Activated CD4-positive, alpha-beta T cell treated with anti-CD3 and anti-CD28 coated beads, Interleukin-2, Interleukin-6, amounts not matched to agents 100 ng/mL and 50 ng/mL, durations not matched to agents 16 hours and 8 hours (primary cell): ENCODE results near the gene ZNF468.
A peak's percentile ranks its signal among the peaks of the same experiment; 100 is the strongest.
"Not testable (repeated sequence)": the region's sequence is repeated elsewhere in the genome, so short reads cannot be mapped to it uniquely, and the experiment has no call there.

ENCODE experiments used
- DNase-seq: peaks from one replicate; pipeline ENCODE4 v3.0.0-alpha.2; 2020

Gene ZNF468

DNA sequence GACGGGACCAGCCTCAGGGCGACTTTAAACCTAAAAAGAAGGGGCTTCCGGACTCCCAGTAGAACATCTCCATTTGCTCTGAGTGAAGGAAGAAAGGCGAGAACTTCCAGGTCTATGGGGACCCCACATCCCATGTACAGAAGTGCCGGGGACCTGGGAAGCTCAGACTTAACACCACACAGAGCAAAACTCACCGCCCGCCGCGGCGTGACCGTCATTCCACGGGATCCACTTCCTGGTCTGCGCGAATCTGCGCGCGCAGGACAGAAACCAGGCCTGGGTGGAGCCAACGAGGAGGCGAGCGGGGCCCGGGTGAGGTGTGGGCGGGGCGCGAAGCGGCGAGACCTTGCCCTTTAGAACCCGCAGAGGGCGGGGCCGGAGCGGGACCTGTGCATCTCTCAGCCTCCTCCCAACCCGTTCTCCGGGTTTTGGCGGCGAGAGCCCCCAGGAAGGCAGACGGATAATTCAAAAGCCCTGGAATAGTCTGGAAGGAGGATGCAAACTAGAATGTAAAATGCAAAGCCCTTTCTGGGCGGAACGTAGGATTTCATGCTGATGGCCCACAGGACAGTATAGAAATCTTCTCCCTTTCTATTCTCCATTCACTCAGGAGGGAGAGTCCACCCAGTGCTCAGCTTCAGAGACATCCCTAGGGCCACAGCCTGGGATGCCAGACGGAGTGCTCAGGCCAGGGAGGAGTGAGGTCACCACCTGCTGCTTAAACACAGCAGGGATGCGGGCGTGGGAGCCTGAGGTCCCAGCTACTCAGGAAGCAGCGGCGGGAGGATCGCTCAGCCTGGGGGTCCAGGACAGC lies at the start of gene ZNF468:
ZNF468 (minus strand) TSS at position 242 of the 814 bp plus-strand sequence. CDS start 3,347 bp downstream, outside the sequence.
- peak; percentile 57 for DNase-seq

DNA sequence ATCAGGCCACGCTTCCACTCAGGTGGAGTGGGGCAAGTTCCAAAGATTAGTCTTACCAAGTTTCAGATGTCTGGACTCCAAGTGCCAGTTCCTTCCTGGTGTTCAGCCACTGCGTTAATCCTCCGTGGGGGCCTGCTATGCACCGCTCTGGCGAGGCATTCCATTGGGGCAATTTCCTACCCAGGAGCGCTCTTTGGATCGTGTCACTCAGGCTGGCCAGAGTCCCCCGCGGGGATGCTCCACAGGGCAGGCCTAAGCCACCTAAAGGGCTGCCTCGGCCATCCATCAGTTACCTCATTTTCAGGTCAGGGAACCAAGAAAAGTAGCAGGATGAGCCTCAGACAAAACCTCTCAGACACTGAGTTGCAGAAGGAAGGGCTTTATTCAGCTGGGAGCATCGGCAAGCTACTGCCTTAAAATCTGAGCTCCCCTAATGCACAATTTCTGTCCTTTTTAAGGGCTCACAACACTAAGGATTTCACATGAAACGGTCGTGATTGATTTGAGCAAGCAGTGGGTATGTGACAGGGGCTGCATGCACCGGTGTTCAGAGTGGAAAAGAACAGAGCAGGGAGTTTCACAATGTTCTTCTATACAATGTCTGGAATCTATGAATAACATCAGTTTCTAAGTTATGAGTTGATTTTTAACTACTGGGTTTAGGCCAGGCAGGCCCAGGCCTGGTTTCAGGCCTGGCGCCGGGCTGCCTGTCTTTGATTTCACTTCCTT lies 46.8 kb upstream of the ZNF468 start:
- not testable (repeated sequence) for DNase-seq

DNA sequence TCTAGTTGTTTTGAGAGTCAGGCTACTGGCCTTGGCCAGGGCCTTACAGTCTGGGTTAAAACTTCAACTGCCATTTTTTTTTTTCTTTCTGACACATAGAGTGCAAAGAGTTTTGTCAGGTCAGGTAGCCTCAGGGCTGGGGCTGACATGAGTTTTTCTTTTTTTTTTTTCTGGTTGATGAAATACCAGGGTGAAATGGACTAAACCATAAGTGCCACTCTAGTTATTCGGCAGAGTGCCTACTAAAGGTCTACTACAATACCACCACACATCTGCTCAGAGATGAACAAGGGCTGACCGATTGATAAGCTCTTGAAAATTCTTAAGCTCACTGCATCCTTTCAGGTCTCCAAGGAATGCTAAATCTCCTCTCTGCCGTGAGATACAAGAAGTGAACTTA lies 44.4 kb upstream of the ZNF468 start:
- no peak for DNase-seq

DNA sequence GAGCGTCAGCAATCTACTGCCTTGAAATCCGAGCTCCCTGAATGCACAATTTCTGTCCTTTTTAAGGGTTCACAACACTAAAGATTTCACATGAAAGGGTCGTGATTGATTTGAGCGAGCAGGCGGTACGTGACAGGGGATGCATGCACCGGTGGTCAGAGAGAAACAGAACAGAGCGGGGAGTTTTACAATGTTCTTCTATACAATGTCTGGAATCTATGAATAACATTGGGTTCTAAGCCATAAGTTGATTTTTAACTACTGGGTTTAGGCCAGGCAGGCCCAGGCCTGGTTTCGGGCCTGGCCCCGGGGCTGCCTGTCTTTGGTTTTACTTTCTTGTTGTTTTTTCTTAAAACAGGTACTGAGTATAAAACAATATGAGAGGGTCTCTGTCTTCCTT lies 41.2 kb upstream of the ZNF468 start:
- DNase-seq, result not testable (repeated sequence)

DNA sequence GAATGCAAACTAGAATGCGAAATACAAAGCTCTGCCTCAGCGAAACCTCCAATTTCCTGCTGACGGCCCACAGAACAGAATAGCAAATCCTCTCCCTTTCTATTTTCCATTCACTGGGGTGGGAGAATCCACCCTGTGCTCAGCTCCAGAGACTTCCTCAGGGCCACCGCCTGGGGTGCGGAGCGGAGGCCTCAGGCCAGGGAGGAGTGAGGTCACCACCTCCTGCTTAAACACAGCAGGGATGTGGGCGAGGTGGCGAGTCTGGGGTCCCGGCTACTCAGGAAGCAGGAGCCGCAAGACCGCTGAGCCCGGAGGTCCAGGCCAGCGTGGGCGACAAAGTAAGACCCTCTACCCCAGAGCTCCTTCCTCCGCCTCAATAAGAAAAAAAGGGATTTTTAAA lies 40.7 kb upstream of the ZNF468 start:
- no peak for DNase-seq

DNA sequence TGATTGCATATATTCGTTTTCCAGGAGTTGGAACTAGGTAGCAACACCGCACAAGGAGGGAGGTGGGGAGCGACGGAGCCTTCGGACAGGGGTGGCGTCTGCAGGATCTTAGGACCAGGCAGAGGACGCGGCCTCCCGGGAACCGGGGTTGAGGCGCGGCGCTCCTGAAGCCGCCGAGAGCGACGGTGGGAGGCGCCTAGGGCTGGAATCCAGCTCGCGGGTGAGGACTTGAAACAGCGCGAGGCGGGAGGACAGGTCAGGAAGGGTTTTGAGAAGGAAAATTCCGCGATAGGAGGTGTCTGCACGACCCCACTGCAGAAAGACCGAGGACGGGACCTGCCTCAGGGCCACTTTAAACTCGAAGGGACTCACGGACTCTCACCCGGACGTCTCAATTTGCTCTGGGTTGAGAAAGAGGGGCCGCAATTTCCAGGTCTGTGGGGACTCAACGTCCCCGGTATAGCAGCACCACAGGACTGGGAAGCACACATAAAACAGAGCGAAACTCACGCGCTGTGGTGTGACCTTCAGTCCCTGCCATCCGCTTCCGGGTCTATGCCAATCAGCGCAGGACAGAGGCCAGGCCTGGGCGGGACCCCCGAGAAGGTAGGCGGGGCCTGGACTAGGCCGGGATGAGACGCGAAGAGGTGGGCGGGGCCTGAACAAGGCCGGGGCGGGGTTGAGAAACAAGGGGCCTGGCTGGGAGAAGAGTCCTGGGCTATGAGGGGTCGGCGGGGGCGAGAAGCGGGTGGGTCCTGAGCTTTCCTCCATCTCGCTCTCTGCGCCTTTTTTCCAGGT lies 39.9 kb upstream of the ZNF468 start, which contains the start of gene ZNF320:
ZNF320 (minus strand) TSS at position 498 of the 798 bp plus-strand sequence. CDS start 7,380 bp downstream, outside the sequence.
- DNase-seq, result peak; percentile 78

DNA sequence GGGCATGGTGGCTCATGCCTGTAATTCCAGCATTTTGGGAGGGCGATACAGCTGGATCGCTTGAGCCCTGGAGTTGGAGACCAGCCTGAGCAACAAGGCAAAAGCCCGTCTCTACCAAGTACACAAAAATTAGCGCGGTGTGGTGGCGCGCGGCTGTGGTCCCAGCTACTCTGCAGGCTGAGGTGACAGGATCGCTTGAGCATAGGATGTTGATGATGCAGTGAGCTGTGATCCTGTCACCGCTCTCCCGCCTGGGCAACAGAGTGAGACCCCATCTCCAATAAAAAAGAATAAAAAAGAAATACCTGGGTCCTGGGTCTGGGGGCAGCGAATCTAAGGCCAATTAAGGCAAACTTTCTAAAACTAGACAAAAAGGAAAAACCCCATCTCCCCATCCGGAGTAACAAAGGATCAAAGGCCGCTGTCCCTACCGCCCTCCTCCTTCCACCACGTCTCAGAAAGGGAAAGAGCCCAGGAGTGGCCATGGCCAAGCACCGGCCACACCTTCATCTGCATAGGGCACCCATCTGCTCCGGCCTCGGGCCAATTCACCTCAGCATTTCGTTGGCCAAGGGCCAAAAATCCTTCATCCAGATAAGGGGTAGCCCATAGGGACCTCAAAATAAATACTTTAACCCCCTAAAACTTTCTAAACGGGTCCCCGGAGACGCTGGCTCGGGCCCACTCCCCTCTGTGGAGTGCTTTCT lies 39.2 kb upstream of the ZNF468 start:
- DNase-seq, result peak; percentile 0

DNA sequence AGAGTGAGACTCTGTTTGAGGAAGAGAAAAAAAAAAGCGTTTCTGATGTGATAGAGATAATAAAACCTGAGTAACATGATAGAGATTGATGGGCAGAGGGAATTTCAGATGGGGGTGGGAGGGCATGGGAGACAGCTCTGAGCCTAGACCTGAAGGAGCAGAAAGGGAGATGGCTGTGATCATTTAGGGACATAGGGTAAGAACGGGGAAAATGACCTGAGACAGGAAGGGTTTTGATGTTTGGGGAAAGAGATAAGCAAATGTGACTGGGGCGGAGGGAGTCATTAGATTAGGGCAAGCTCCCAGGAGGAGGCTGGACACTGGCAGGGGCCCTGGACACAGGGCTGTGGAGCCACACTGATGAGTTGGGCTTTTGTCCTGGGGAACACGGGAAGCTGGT lies 33.9 kb upstream of the ZNF468 start:
- DNase-seq, result no peak

DNA sequence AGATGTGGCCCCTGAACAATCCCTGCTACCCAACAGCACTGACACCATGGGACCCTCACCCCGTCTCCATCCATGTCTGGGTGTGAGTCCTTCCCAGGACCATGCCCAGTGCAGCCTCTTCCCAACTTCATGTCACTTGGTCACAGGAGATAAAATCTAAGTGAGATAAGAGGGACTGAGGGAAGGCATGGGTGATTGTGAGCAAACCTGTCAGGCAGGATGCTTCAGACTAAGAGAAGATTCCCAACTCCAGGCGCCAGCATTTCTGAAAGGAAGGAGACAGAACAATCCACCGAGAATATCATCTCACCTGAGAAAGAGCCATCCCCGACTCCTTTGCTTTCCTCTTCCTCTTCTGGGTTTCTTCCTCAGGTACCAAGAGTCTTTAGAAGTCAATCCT lies 32.5 kb upstream of the ZNF468 start:
- no peak for DNase-seq

DNA sequence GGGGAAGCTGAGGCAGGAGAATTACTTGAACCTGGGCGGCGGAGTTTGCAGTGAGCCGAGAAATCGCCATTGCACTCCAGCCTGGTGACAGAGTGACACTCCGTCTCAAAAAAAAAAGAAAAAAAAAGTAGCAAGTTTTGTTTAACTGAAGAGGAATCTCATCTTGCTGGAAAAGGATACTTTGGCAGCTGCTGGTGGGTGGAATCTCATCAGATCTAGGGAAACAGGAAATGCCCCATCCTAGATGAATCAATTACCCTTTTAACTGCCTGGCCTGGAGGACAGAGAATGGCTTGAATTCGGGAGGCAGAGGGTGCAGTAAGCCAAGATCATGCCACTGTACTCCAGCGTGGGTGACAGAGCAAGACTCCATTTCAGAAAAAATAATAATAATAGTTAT lies 31.7 kb upstream of the ZNF468 start:
- DNase-seq, result no peak

DNA sequence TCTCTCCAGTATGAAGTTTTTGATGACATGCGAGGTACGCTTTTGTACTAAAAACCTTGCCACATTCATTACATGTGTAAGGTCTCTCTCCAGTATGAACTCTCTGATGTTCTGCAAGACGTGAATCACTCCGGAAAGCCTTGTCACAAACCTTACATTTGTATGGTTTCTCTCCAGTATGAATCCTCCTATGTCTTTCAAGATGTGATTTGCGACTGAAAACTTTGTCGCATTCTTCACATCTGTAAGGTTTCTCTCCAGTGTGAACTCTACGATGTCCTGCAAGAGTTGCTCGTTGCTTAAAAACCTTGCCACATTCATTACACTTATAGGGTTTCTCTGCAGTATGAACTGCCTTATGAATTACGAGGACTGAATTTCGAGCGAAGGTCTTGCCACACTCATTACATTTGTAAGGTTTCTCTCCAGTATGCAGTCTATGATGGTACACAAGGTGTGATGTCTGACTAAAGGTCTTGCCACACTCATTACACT lies 23.5 kb upstream of the ZNF468 start:
- DNase-seq, result no peak

DNA sequence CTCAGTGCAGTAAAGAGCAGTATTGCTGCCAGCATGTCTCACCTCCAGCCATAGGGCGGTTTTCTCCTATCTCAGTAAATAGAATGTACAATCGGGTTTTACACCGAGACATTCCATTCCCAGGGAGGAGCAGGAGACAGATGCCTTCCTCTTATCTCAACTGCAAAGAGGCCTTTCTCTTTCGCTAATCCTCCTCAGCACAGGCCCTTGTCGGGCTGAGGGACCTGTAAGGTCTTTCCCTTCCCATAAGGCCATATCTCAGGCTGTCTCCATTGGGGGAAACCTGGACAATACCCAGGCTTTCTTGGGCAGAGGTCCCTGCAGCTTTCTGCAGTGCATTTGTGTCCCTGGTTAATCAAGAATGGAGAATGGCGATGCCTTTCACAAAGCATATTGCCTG lies 15.6 kb upstream of the ZNF468 start:
- DNase-seq, result not testable (repeated sequence)

DNA sequence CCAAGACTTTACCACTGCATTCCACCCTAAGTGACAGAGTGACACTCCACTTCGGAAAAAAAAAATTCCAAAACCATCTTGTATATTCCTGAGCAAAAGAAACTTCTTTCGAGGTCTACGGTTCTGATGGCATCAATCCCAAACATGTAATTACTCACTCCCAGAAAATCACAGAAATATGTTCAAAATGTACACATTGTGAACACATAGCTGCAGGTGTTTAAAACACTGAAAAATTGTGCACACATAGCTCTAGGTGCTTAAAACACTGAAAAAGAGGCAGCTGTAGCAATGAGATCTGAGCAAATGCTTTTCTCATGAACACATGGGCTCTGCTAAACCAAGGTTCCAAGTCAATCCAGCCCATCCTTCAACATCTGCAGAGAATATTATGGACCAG lies 14.0 kb upstream of the ZNF468 start:
- DNase-seq, result no peak

DNA sequence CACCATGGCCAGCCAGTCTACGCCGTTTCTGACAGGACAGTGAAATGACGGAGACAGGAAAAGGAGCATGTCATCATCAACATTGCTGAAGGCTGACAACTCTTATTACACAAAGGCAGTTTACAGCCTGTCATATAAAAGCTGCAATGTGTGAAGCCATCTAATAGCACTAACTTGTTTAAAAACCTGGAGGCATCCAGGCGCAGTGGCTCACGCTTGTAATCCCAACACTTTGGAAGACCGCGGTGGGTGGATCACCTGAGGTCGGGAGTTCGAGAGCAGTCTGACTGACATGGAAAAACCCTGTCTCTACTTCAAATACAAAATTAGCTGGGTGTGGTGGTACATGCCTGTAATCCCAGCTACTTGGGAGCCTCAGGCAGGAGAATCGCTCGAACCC lies 10.6 kb upstream of the ZNF468 start:
- DNase-seq, result not testable (repeated sequence)

DNA sequence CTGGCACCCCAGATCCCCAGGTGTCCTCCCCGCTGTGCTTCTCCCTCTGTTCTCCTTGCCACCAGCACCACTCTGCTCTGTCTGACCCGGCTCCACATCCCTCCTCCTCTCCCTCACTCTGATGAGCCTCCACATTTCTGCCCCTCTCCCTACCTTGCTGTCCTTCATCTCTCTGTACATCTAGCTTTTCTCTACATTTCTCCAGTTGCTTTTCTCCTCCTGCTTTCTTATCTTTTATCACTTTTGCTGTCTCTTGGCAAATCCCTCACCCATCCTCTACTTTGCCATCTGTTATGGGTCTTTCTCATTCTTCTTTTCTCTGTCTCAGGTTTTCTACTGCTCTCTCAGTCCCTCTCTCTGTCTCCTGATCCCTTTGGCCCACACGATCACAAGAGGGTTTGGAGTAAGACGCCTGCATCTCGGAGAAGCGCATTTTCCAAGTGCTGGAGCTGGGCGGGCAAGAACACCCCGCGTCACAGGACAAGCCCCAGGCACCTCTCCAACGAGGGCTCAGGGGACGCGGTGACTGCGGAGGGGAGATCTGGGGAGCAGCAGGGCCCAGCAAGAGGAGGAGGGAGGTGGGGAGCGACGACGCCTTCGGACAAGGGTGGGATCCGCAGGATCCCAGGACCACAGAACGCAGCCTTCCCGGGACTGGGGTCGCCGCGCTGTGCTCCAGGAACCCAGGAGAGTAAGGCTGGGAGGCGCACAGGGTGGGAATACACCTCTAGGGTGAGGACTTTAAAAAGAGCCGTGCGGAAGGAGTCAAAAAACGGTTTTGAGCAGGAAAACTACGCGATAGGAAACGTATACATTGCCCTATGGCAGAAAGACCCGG lies 660 bp downstream of the ZNF468 start:
- DNase-seq, result not testable (repeated sequence)

DNA sequence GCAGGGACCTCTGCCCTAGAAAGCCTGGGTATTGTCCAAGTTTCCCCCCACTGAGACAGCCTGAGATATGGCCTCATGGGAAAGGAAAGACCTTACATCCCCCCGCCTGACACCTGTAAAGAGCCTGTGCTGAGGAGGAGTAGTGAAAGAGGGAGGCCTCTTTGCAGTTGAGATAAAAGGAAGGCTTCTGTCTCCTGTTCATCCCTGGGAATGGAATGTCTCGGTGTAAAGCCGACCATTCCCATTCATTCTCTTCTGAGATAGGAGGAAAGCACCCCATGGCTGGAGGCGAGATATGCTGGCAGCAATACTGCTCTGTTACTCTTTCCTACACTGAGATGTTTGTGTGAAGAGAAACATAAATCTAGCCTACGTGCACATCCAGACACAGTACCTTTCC lies 10.1 kb downstream of the ZNF468 start:
- DNase-seq, result not testable (repeated sequence)

DNA sequence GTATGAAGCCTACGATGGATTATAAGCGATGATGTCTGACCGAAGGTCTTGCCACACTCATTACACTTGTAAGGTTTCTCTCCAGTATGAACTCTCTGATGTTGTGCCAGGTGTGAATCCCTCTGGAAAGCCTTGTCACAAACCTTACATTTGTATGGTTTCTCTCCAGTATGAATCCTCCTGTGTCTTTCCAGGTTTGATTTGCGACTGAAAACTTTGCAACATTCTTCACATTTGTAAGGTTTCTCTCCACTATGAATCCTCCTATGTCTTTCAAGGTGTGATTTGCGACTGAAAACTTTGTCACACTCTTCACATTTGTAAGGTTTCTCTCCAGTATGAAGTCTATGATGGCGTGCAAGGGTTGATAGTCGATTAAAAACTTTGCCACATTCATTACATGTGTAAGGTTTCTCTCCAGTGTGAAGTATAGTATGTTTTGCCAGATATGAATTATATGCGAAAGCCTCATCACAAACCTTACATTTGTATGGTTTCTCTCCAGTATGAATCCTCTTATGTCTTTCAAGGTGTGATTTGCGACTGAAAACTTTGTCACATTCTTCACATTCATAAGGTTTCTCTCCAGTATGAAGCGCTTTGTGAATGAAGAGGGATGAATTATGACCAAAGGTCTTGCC lies 16.5 kb downstream of the ZNF468 start:
- not testable (repeated sequence) for DNase-seq

DNA sequence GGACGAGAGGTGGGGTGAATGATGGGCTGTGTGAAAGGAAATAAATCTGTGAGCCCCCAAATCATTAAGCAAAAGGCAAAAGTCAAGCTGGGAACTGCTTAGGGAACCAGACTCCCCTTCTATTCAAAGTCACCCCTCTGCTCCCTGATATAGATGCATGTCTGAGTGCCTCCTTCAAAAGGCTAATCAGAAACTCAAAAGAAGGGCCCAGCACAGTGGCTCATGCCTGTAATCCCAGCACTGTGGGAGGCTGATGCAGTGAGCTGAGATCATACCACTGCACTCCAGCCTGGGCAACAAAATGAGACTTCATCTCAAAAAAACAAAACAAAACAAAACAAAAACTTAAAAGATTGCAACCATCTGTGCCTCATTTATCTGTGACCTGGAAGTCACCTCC lies 23.1 kb downstream of the ZNF468 start:
- DNase-seq, result not testable (repeated sequence)

DNA sequence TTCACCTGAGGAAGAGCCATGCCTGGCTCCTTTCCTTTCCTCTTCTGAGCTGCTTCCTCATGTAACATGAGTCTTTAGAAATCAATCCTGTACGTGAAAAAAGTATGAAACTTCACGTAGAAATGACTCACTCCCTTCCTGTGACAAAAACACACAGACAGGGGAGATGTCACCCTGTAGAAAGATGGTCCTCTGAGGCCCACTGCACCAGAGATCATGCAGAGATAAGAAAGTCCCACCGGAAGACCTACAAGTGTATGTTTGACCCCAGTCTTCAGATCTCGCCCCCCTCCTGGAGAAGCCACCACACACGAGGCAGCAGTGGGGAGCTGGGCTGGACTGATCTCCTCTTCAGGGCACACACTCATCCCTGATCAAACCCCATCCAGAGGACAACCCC lies 23.9 kb downstream of the ZNF468 start:
- not testable (repeated sequence) for DNase-seq

DNA sequence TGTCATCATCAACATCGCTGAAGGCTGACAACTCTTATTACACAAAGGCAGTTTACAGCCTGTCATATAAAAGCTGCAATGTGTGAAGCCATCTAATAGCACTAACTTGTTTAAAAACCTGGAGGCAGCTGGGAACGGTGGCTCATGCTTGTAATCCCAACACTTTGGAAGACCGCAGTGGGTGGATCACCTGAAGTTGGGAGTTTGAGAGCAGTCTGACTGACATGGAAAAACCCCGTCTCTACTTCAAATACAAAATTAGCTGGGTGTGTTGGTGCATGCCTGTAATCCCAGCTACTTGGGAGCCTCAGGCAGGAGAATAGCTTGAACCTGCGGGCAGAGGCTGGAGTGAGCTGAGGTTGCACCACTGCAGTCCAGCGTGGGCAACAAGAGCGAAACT lies 27.6 kb downstream of the ZNF468 start:
- not testable (repeated sequence) for DNase-seq

DNA sequence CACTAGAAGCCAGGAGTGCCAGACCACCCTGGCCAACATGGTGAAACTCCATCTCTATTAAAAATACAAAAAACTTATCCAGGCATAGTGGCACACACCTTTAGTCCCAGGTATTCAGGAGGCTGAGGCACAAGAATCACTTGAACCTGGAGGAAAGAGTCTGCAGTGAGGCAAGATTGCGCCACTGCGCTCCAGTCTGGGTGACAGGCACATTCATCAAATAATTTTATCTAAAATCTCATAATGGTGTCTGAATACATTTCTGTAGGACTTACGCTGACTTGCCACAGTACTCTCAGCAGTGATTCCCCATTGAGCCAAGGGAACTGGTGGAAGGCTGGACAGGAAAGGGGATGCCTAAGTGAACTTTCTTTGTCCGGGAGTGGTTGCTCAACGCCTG lies 31.7 kb downstream of the ZNF468 start:
- no peak for DNase-seq
